CD4-positive, alpha-beta T cell treated with Interleukin-21 for 1 hour (primary cell): ENCODE data around the gene TAGAP.
A peak's percentile ranks its signal among the peaks of the same experiment; 100 is the strongest.
"Not testable (repeated sequence)": the region's sequence is repeated elsewhere in the genome, so short reads cannot be mapped to it uniquely, and the experiment has no call there.

Source experiments
- DNase-seq: peaks from one replicate; pipeline ENCODE4 v3.0.0-alpha.2; 2020

Gene TAGAP

GRCh38 chr6:159005436-159005835 is 39.4 kb downstream of the TAGAP start:
- DNase-seq = no peak

GRCh38 chr6:159004592-159004991 is 40.2 kb downstream of the TAGAP start:
- no peak for DNase-seq

- DNase-seq = no peak
Observed at GRCh38 chr6:159002432-159003155, 42.2 kb downstream of the TAGAP start.

GRCh38 chr6:158999666-159000403 is 45.0 kb downstream of the TAGAP start, which contains the start of gene RSPH3:
RSPH3 (minus strand) TSS chr6:159000202; CDS start chr6:158999550, 652 bp downstream.
- peak; percentile 92 for DNase-seq

- no peak for DNase-seq
Observed at GRCh38 chr6:158999154-158999665, 45.6 kb downstream of the TAGAP start.

GRCh38 chr6:158996856-158997255 is 47.9 kb downstream of the TAGAP start:
- DNase-seq = no peak

- DNase-seq = no peak
Observed at GRCh38 chr6:158993639-158994038, 51.2 kb downstream of the TAGAP start.

- no peak for DNase-seq
Observed at GRCh38 chr6:158991017-158991723, 53.6 kb downstream of the TAGAP start.

GRCh38 chr6:158989711-158990110 is 55.1 kb downstream of the TAGAP start:
- DNase-seq = not testable (repeated sequence)

- DNase-seq = no peak
Observed at GRCh38 chr6:158988477-158988876, 56.3 kb downstream of the TAGAP start.

GRCh38 chr6:158987657-158988056 is 57.1 kb downstream of the TAGAP start:
- no peak for DNase-seq
